Activated naive CD8-positive, alpha-beta T cell treated with anti-CD3 and anti-CD28 coated beads, Interleukin-2, amount 10 ng/mL, durations not matched to agents 7 days and 5 days (primary cell): ENCODE data around the gene ACP5. TPM values are rescaled to one million over a fixed set of nuclear protein-coding genes. Genes with fewer than 3 reads are reported as not detected.

ENCODE experiments used
- ATAC-seq: fragments of 150-1000 bp; cut with Tn5 transposase; one replicate; pipeline ENCODE4 v1.10.0; 2021; ENCODE audit warnings: low read depth, moderate library complexity
- POLR2A ChIA-PET: fragments of 350-600 bp; sonication (Branson Sonifier 250); formaldehyde crosslinking; loops from one replicate; lab custom pipeline; 2021; ENCODE audit warnings: antibody characterized with exemption; lab: Charles Lee
- DNase-seq: peaks from one replicate; pipeline ENCODE4 v3.0.0; 2021
- H3K27ac Mint-ChIP-seq: one replicate; pipeline ENCODE4 v1.8.0; 2022; ENCODE audit warnings: mild to moderate bottlenecking, mixed read lengths
- H3K27me3 Mint-ChIP-seq: one replicate; pipeline ENCODE4 v1.8.0; 2022; ENCODE audit warnings: mild to moderate bottlenecking, moderate library complexity, mixed read lengths
- H3K36me3 Mint-ChIP-seq: one replicate; pipeline ENCODE4 v1.8.0; 2021; ENCODE audit warnings: mild to moderate bottlenecking, mixed read lengths
- H3K4me1 Mint-ChIP-seq: one replicate; pipeline ENCODE4 v1.8.0; 2021; ENCODE audit warnings: mixed read lengths
- H3K4me3 Mint-ChIP-seq: one replicate; pipeline ENCODE4 v1.8.0; 2022; ENCODE audit warnings: mild to moderate bottlenecking, moderate library complexity, mixed read lengths
- H3K9me3 Mint-ChIP-seq: one replicate; pipeline ENCODE4 v1.8.0; 2021; ENCODE audit warnings: mixed read lengths
- total RNA-seq, 2 experiments: library from RNA; stranded (reverse); gene quantifications; one replicate each; pipeline ENCODE4 v1.2.3, GENCODE V29; 2021

Gene ACP5
- total RNA-seq, 2 experiments from 2014 or later = 32.0 to 35.0 TPM

- peaks cover 16% of the 10 kb centered on the region for H3K4me1 Mint-ChIP-seq
- no peaks in the 10 kb centered on the region for H3K36me3 Mint-ChIP-seq
- H3K4me3 Mint-ChIP-seq = no peak overlapping the region
- H3K9me3 Mint-ChIP-seq = no peaks in the 10 kb centered on the region
- POLR2A ChIA-PET = no interaction called here
- DNase-seq = no peak
- peaks cover 25% of the 10 kb centered on the region for H3K27me3 Mint-ChIP-seq
- ATAC-seq = no peak
- no peak overlapping the region for H3K27ac Mint-ChIP-seq
Measured at GRCh38 chr19:11534538-11534937, 42.9 kb downstream of the ACP5 start.

GRCh38 chr19:11530432-11530831, 47.0 kb downstream of the ACP5 start:
- no peak overlapping the region for H3K4me3 Mint-ChIP-seq
- no peak for DNase-seq
- peaks cover 7% of the 10 kb centered on the region for H3K27me3 Mint-ChIP-seq
- no peak for ATAC-seq
- no peak overlapping the region for H3K27ac Mint-ChIP-seq
- H3K4me1 Mint-ChIP-seq = peaks cover 13% of the 10 kb centered on the region
- no peaks in the 10 kb centered on the region for H3K36me3 Mint-ChIP-seq
- H3K9me3 Mint-ChIP-seq = no peaks in the 10 kb centered on the region
- POLR2A ChIA-PET = no interaction called here

DNA sequence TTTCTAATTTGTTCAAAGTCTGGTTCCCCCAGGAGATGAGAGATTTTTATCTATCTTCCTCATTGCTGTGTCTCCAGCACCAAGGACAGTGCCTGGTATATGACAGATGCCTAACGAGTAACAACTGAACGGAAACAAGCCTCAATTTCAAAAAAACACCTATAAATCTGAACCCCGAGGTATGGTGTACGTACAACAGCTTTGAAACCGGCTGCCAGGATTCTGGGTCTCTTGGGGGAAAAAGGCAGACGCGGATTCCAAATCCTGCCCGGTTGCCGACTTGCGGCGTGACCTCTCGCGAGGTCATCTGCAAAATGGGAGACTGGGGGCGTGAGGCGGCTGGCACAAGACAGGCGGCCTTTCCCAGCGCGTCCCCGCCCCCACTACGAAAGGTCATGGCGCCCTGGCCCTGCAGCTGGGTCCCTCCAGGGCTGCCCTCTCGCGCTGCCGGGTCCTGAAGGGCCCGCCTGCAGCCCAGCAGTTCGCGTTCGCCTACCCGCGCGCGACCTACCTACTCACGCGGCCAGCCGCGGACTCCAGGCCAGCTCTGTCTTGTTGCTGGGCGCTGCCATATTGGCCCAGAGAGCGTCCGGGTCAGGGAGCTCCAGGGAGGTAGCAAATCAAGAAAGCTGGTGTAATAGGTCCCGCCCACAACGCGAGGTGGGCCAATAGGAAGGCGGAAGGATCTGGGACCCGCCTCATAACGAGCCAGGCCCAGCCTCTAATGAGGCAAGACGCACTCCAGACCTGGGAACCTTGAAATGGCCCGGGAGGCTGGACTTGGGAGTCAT, 48.7 kb downstream of the ACP5 start, which contains the start of gene ECSIT:
TSS of gene ECSIT (minus strand) at position 584 of the 791 bp plus-strand sequence. CDS start 9,964 bp downstream, outside the sequence.
- H3K27me3 Mint-ChIP-seq = no peaks in the 10 kb centered on the region
- POLR2A ChIA-PET = interaction anchor here (0.6 to 1.8 kb wide), 2 partner anchors 23 to 1084 kb away, joined by 4 to 6 read pairs; partner anchors contain the start of gene ZNF653

More for the DNA sequence above, 48.7 kb downstream of the ACP5 start, which contains the start of gene ECSIT:
- H3K4me1 Mint-ChIP-seq = peaks cover 10% of the 10 kb centered on the region
- peak within 1 kb of the TSS; percentile 92 for H3K4me3 Mint-ChIP-seq
- H3K9me3 Mint-ChIP-seq = no peaks in the 10 kb centered on the region
- peak within 1 kb of the TSS; percentile 84 for H3K27ac Mint-ChIP-seq
- no peaks in the 10 kb centered on the region for H3K36me3 Mint-ChIP-seq
- ATAC-seq (peak; percentile 98), DNase-seq (peak; percentile 89)

Other genes starting within 250 kb of the ACP5 start
- gene RAB3D, start 238.0 kb downstream of the ACP5 start, total RNA-seq = 10 to 100 TPM; 10.1 to 11.8 TPM
- gene TMEM205, start 231.4 kb downstream of the ACP5 start, total RNA-seq = 10 to 100 TPM; 29.4 to 35.2 TPM
- gene CCDC159, start 231.1 kb downstream of the ACP5 start, total RNA-seq = 10 to 100 TPM; 36.2 to 40.7 TPM
- 1 to 10 TPM; 5.5 to 6.3 TPM for gene PLPPR2, start 222.2 kb downstream of the ACP5 start, total RNA-seq
- 1 to 10 TPM; 3.0 to 3.3 TPM for gene SWSAP1, start 203.0 kb downstream of the ACP5 start, total RNA-seq
- gene EPOR, start 193.3 kb downstream of the ACP5 start, total RNA-seq = 1 to 10 TPM; 8.3 to 8.8 TPM
- gene RGL3, start 158.3 kb downstream of the ACP5 start, total RNA-seq = not detected
- not detected for gene ODAD3, start 142.5 kb downstream of the ACP5 start, total RNA-seq
- gene PRKCSH, start 142.0 kb downstream of the ACP5 start, total RNA-seq = 100 to 1,000 TPM; 297 to 310 TPM
- not detected for gene ELAVL3, start 96.6 kb downstream of the ACP5 start, total RNA-seq
- gene ZNF653, start 71.8 kb downstream of the ACP5 start, total RNA-seq = 10 to 100 TPM; 21.1 to 21.8 TPM
- 10 to 100 TPM; 34.7 to 37.1 TPM for gene ECSIT, start 48.5 kb downstream of the ACP5 start, total RNA-seq
- gene CNN1, start 38.8 kb downstream of the ACP5 start, total RNA-seq = not detected
- 10 to 100 TPM; 47.0 to 49.0 TPM for gene ELOF1, start 18.4 kb downstream of the ACP5 start, total RNA-seq
- 1 to 10 TPM; 9.0 to 9.6 TPM for gene ZNF627, start 19.8 kb upstream of the ACP5 start, total RNA-seq
- 1 to 10 TPM; 6.5 TPM for gene ZNF823, start 161.3 kb upstream of the ACP5 start, total RNA-seq
- 10 to 100 TPM; 15.0 to 15.5 TPM for gene ZNF441, start 189.4 kb upstream of the ACP5 start, total RNA-seq
- 1 to 10 TPM; 3.1 to 3.6 TPM for gene ZNF491, start 220.9 kb upstream of the ACP5 start, total RNA-seq
- 10 to 100 TPM; 16.5 to 17.5 TPM for gene ZNF440, start 236.6 kb upstream of the ACP5 start, total RNA-seq